HG03432 (cell line): ENCODE data around the gene MRPL32.
"Not testable (repeated sequence)": the region's sequence is repeated elsewhere in the genome, so short reads cannot be mapped to it uniquely, and the experiment has no call there.

ENCODE experiments used
- ATAC-seq: cut with Tn5 transposase; IDR thresholded peaks from one replicate; pipeline ENCODE4 v1.9.1; 2021; ENCODE audit warnings: mild to moderate bottlenecking, moderate library complexity; ENCODE audit not compliant: unreplicated experiment

MRPL32 gene

DNA sequence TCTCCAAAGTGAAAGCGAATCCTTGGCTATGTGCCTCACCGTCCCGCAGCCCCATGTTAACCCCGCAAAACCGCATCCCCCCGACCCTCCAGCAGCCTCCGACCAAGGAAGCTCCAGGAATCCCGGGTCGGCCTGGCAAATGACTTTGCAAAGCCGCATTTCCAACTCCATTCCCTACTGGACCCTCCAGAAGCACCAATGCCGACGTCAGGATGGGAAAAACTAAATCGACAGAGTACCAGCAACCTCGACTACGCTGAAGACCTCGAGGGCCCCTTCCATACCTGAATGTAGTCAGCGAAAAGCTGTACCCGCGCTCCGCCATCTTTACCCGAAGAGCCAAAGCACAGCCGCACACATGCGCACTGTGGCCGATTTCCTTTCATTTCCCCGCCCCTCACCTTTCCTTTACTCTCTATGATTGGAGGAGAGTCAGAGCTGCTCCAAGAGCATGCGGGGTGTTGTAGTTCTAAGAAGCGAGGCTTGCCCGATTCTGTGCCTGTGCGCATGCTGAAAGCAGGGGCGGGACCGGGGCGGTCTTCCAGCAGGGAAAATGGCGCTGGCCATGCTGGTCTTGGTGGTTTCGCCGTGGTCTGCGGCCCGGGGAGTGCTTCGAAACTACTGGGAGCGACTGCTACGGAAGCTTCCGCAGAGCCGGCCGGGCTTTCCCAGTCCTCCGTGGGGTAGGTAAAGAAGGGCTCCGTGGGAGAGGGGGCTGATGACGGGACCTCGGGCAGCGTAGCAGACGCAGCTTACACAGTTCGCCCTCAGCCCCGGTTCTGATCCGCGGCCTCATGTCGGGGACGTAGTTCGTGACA lies at the start of gene MRPL32, which contains the start of gene PSMA2:
Gene MRPL32 (plus strand): TSS at position 543 of the 818 bp plus-strand sequence. CDS start 11 bp downstream, at position 554.
Gene PSMA2 (minus strand): TSS at position 341 of the 818 bp plus-strand sequence. CDS start 16 bp downstream, at position 325.
- ATAC-seq: peak; percentile 99

DNA sequence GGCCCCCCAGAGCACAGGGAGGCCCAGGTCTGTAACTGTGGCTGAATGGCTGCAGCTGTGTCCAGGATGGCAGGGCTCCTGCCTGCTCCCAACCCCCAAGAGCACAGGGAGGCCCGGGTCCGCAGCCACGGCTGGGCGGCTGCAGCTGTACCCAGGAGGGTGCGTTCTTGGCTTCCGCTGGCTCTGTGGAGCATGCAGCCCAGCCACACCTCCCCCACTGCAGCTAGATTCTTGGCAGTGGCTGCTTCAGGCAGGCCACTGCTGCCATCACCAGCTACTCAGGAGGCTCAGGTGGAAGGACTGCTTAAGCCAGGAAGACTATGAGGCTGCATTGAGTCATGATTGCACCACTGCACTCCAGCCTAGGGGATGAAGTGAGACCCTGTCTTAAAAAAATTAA lies 48.2 kb upstream of the MRPL32 start:
- peak; percentile 35 for ATAC-seq

DNA sequence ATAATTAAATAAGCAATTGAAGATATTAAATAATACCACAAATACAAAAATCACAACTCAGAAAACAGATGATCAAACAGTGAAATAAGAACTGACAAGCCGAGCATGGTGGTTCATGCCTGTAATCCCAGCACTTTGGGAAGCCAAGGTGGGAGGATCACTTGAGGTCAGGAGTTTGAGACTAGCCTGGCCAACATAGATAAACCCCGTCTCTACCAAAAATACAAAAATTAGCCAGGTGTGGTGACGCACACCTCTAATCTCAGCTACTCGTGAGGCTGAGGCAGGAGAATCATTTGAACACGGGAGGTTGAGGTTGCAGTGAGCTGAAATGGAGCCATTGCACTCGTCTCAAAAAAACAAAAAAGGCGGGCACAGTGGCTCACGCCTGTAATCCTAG lies 47.0 kb upstream of the MRPL32 start:
- ATAC-seq: not testable (repeated sequence)

DNA sequence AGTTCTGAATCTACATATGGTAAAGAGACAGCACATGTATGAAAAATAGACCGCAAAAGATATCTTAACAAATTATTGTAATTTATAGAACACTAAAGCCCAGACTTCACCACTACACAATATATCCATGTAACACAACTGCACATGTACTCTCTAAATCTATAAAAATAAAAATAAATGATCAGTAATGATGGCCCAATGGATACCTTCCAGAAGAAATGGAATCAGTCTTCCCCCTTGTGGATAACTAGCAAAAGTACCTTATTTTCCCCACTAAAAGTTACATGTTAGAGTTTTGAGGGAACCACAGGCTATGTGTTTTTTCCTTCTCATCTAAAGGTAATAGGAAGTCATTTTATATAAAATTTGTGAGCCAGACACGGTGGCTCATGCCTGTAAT lies 46.0 kb upstream of the MRPL32 start:
- ATAC-seq: no peak

DNA sequence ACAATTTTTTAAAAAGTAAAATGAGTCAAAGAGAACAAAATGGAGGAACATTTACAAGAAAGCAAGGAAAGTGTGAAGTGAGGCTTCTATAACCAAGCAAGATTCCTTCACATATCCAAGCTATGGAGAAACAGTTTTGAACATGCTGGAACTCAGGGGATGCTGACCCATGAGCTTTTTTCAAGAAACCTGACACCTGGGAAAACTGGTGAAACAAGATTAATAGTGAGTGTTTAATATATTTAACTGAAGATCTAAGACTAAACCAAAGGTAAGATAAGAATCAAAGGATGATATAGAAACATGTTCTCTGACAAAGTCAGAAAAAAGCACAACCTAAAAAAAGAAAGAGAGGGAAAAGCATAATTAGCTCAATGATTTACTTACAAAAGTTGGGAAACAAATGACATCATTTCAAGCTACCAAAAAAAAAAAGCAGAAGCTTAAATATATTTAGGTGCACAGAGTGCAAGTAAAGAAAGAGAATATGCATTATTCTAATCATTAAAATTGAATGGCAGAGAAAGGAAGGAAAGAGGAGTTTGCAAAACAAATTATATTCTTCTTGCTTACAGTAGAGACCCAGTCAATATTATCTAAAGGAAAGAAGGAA lies 45.2 kb upstream of the MRPL32 start:
- no peak for ATAC-seq

DNA sequence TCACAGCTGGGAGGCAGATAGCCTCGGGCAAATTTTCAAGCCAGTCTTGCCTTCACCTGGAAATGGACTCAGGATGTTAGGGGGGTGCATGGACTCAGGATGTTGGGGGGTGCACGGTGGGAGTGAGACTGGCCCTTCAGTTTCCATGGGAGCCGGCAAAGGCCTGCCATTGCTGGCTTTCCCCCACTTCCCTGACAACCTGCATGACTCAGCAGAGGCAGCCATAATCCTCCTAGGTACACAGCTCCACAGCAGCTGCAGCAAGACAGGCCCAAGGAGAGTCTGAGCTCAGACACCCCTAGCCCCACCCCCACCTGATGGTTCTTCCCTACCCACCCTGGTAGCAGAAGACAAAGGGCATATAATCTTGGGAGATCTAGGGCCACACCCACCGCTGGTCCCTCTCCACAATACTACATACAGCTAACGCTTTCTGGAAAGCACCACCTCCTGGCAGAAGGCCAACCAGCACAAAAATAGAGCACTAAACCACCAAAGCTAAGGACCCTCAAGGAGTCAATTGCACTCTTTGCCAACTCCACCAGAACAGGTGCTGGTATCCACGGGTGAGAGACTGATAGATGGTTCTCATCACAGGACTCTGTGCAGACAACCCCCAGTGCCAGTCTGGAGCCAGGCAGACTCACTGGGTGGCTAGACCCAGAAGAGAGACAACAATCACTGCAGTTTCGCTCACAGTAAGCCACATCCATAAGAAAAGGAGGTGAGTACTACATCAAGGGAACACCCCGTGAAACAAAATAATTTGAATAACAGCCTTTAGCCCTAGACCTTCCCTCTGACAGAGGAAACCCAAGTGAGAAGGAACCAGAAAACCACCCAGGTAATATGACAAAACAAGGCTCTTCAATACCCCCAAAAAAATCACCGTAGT lies 38.6 kb upstream of the MRPL32 start:
- ATAC-seq: no peak

DNA sequence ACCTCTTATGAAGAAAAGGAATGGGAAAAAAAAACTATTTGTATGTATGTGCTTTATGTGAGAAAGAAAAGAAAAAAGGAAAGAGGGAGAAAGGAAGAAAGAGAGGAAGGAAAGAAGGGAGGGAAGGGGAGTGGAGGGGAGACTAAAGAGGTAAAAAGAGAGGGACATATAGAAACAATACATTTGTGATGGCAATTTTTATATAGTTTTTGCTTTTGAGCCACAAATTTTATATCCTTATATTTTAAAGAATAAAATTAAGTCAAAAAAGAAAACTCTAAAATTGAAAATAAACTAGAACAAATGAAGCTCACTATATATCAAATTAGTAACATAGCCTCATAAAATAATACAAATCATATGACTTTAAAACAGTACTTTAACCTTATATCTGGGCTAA lies 31.3 kb upstream of the MRPL32 start:
- ATAC-seq: no peak

DNA sequence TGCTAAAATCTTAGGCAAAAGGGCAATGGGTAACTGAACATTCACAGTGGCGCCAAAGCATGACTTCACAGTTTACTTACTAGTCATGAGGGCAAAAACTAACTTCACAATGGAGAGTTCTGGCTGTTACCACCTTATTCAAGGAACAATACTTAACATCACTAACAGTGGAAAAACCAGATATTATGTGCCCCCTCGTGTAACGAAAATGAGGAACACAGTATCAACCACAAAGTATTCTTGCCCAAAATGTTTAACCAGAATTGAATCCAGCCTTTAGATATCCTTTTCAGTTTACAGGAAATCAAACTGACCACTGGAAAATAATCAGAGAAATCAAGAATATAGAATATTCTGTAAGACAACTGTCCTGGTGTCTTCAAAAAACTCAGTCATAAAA lies 29.8 kb upstream of the MRPL32 start:
- no peak for ATAC-seq

DNA sequence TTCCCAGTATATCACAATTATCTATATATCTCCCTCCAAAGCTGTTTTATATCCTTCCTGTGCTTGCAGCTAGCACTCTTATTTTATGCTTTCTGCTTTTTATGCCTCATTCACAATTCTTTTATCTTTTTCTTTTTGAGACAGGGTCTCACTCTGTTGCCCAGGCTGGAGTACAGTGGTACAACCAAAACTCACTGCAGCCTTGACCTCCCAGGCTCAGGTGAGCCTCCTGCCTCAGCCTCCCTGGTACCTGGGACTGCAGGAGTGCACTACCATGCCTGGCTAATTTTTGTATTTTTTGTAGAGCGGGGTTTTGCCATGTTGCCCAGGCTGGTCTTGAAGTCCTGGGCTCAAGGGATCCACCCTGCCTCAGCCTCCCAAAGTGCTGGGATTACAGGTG lies 26.0 kb upstream of the MRPL32 start:
- no peak for ATAC-seq

DNA sequence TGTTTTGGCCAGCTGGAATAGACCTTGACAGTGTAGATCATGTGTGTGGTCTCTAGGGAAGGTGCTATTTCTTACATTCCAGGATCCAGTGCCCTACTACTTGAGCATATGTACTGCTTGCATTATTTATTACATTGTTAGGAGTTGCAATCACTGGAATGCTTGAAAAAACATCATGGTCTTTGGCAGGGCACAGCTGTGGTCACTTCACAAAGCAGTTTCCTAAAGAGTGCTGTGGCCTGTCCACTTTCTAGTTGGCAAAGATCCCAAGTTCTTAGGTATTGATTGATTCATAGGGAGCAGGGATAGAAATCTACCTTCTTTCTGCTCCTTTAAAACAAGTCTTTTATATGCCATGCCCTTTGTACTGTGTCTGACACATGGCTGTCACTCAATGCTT lies 24.9 kb upstream of the MRPL32 start:
- no peak for ATAC-seq

DNA sequence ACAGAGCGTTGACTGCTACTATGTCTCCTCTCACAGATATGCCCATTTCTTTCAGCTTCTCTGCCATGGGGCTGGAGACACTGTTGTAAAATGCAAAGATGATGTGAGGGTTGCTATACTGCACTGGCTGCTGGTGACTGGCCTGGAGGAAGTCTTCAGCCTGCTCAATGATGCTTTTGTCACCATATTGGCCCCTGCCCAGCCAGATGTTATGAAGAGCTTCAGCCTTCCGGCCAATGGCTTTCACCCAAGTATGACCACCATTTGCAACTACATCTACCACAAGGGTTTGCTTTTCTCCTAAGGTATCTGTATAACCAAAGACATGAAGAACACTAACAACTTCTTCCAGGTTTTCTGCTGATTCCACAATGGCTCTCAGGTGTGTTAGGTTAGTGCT lies 21.9 kb upstream of the MRPL32 start:
- ATAC-seq: no peak

DNA sequence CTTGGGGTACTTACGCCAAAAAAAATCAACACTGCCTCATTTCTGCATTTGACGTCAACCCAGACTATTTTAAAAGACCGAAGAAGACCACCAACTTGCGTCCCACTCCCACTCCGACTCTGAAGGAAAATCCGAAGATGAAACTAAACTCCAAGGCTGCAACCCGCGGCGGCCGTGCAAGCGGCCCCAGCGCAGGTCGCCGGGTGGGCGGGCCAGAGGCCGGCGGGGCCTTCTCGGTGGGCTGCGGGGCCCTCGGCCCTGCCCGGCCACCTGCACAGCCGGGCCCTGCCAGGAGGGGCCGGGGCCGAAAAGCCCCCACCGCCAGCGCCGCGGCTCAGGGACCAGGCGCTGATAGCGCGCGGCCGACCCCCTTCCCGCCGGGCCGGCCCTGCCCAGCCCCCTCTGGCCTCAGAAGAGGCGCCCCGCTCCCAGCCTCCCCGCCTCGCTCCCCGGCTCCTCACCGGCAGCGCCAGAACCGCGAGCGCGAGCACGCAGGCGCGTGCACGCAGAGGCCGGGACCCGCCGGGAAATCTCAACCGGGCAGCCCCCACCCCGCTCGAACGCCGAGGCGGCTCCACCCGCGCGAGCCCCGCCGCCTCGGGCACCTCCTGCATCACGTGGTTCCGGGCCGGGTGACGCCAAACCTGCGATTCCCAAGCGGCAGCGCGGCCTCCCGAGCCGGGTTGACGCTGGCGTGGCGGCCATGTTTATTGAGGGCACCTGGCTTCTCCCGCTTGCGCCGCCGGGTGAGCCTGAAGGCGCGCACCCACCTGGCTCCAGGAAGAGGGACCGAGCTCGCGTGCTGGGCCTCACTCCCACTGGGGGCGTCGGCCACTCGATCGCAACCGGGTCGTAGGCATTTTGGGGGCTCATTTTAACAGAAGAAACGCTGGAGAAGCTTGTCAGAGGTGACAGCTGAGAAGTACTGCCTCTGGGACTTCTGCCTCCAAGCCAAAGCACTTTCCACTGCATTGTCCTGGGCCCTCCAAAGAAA lies 20.4 kb upstream of the MRPL32 start, which contains the start of gene C7orf25:
Gene C7orf25 (minus strand): TSS at position 617 of the 994 bp plus-strand sequence. CDS start 1,170 bp downstream, outside the sequence.
- ATAC-seq: peak; percentile 97

DNA sequence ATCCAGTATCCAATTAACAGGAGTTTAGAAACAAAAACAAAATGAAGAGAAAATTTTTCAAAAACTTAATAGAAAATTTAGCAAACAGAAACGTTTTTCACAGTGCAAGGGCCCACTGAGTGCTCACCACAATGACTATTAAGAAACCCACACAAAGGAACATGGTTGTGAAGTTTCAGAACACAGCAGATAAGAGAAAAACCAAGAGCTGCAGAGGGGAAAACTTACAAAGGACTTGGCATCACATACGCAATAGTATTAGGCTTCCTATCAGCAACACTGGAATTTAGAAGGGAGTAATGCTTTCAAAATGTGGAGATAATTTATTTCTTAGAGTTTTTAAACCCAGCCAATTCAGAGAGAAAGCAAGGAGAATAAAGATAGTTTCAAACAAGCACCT lies 18.6 kb upstream of the MRPL32 start:
- no peak for ATAC-seq

DNA sequence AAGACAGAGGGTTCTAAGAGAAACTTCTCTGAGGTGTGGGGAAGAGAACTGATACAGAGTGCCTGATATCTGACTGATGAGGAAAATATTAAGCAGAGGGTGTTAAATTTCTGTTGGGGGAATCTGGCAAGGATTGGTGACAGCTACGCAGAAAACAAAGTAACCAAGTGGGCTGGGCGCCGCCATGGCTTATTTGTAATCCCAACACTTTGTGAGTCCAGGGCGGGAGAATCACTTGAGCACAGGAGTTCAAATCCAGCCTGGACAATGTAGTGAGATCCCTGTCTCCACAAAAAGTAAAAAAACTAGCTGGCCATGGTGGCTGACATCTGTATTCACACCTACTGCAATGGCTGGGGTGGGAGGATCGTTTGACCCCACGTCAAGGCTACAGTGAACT lies 18.2 kb upstream of the MRPL32 start:
- no peak for ATAC-seq

DNA sequence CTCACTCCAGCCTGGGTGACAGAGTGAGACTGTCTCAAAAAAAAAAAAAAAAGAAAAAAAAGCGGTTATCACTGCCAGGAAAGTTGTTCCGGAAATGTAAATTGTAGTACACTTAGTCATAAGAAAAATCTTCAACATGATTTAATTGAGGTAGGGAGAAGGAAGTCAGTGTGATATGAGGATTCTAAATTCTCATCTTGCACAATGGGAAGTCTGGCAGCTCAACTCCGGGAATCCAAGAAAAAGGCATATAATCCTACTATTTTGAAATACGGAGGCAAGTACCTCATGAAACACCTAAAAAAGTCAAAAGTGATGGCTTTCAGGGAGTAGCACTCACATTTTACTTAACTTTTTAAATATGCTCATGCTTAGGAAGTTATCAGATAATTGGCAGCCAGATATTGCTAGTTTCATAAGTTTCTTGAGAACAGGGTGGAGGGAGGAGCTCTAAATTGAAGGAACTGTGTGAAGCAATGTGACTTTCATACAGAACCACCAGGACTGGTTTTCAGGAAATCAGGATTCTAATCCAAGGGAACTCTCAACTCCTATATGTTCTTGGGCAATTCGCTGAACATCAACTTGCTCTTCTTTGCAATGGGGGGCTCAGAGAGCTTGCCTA lies 17.6 kb upstream of the MRPL32 start:
- no peak for ATAC-seq

DNA sequence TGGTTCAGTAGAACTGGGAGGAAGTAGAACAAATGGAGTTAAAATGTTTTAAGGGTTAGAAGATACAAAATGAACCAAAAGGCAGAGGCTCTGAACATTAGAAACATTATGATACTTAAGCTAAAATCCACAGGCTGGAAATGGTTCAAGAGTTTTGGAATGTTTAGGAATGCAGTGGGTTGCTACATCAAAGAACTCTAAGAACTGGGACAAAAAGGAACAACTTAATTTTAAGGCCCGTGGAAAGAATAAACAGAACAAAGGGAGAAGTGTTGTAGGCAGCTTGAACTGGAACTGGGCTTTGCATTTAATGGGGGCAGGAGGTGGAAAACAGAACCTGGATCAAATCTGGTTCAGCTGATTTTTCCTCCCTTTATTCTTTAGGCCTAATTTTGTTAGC lies 16.8 kb upstream of the MRPL32 start:
- ATAC-seq: no peak

DNA sequence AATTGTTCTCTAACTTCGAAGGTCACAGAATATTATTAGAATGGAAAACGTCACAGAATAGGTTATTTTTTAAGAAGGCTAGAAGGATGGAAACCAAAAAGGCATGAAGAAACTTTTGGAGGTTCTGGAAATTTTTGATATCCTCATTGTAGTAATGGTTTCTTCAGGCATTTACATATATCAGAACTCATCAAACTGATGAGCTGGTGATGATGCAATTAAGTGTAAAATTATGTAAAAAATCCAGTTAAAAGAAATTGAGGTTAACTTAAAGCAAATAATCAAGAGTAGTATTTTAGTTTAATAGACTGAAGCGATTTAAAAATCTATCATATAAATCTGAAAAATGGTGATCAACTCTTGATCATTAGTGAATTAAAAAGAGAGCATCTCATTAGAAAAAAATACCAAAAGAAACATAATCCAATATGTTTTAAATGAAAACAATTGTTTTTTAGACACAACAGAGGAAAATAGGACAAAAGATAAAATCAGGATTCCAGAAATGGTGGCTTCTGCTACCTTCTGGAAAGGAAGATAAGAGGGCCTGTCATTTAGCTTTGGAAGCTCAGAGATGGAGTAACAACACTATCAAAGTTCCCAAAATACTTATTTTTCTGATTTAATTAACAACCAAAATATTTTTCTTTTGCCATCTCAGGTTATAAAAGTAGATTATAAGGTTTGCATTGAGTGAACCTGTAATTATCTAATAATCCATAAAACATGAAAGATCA lies 10.0 kb upstream of the MRPL32 start:
- ATAC-seq: no peak

DNA sequence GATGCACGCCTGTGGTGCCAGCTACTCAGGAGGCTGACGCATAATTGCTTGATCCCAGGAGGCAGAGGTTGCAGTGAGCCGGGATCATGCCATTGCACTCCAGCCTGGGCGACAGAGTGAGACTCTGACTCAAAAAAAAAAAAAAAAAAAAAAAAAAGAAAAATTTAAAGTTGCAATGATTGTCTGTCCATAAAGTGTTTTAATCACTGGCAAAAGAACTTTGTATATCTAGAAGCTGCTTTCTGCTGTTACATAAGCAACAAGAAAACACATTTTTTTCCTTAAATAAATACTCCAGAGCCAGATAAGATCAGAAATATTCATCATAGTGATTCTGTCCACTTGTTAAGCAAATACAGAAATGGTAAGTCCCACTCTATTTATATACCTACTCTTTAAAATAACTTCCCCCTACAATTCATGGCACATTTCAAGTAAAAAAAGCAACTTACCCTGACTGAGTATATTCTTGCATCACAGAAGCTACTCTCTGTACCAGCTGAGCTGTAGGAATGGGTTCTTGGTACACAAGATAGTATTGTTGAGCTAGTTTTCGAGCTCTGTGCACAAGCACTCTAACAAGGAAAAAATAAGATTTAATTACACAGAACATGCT lies 7.8 kb upstream of the MRPL32 start:
- peak; percentile 55 for ATAC-seq
